HG03571 (cell line): ENCODE measurements around the gene MIGA1.

Experiments used
- ATAC-seq: cut with Tn5 transposase; IDR thresholded peaks from one replicate; pipeline ENCODE4 v1.9.1; 2021; ENCODE audit not compliant: unreplicated experiment

Gene MIGA1

GRCh38 chr1:77846966-77847365 is 67.5 kb downstream of the MIGA1 start:
- ATAC-seq: no peak

DNA sequence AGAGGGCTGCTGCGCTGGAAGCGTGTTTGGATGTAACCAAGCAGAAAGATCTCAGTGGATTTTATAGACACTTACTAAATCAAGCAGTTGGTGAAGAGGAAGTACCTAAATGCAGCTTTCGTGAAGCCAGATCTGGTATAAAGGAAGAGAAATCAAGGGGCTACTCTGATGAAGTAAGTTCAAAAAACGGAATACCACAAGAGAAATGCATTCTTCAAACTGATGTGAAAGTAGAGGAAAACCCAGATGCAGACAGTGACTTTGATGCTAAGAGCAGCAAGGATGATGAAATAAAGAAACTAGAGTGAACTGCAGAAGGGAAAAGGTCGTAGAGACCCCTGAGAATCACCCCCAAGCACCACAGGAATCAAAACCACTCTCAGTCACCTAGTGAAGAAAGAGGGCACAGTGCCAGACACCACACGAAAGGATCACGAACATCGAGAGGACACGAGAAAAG is 68.2 kb downstream of the MIGA1 start:
- no peak for ATAC-seq

GRCh38 chr1:77850082-77850481 is 70.6 kb downstream of the MIGA1 start:
- ATAC-seq: no peak

DNA sequence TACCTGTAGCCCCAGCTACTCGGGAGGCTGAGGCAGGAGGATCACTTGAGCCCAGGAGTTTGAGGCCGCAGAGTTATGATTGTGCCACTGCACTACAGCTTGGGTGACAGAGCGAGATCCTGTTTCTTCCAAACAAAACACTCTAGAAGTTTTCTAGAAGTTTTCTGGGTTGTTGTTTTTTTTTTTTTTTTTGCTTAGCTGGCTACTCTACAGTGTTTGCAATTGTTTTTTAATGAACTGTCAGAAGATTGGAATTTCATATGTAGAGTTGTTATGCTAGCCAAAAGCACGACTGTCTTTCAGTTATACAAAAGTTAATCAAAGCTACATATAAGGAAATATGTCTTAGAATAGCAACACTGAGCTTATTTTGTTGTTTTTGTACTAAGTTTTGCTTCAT is 78.1 kb downstream of the MIGA1 start:
- ATAC-seq: no peak

DNA sequence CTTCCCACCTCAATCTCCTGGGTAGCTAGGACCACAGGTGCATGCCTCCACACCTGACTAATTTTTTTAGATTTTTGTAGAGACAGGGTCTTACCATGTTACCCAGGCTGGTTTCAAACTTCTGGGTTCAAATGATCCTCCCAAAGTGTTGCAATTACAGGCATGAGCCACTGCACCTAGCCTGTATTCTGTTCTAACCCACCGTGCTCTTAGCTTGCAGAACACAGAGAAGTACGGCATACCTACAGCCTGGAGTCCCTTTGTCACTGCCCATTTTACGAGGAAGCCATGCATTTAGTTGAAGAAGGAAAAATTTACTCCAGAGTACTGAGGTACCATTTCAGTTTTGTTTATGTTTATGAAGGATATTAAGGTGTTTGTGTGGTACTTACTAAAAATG is 79.3 kb downstream of the MIGA1 start:
- no peak for ATAC-seq

DNA sequence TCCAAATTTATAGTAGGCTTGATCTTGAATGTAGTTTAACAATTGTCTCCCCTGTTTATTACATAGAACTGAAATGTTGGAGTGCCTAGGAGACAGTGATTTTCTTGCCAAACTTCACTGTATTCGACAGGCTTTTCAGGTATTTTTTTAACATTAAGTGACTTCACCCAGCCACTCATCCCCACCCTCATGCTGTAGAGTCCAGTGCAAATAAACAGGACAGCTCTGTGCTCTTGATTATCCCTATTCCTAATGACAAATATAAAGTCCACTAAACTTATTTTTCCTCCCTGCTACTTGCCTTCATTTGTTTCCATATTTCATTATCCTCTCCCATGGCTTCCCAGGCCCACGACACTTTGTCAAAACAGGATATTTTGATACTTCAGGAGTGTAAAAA is 79.8 kb downstream of the MIGA1 start:
- ATAC-seq: no peak

DNA sequence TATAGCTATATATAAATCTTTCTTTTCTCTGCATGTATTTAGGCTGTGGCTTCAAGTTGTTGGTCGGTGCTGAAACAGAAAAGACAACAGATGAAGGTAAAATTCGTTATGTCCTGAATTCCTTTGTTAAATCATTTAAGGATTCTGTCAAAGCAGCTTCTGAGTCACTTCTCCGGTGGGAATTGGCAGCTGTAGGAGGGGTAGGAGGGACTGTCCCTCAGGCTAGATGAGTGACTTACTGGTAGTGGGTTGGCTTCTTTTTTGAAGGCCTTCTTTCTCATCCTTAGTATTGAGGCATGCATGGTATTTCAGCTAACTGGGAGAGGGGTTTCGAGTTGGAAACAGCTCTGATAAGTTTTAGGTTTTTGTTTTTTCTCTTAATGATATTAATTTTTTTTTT is 86.8 kb downstream of the MIGA1 start:
- ATAC-seq: no peak

DNA sequence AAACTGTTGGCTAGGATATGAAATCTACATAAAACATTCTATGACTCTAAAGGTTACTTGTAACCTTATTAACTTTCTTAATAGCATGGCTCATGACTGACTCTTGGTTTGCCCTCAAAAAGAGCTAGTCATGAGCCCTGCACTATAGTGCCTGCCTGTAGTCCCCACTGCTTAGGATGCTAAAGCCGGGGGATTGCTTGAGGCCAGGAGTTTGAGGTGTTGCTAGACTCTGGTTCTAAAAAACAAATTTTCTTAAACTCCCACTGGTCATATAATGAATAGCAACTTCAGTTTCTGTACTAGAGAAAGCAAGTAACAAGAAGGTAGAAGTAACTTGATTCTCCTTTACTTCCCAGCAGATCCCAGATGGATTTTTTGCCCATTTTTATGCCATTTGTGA is 93.2 kb downstream of the MIGA1 start:
- ATAC-seq: no peak

DNA sequence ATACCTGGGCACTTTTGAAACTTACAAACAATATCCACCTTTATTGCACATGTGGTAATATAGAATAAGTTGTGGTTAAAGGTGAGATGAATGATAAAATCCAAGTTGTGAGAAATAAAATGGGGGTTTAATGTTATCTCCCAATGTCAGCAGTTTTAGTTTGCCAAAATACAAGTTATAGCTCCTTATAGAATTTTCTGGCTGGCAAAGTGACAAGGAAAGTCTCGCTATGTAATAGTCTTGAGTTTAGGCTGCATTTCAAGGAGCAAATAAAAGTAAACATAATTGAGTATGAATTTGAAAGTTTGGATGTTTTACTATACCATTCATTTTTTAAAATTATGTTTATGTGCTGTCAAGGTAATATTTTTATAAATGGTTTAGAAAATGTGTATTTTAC is 94.0 kb downstream of the MIGA1 start:
- no peak for ATAC-seq

DNA sequence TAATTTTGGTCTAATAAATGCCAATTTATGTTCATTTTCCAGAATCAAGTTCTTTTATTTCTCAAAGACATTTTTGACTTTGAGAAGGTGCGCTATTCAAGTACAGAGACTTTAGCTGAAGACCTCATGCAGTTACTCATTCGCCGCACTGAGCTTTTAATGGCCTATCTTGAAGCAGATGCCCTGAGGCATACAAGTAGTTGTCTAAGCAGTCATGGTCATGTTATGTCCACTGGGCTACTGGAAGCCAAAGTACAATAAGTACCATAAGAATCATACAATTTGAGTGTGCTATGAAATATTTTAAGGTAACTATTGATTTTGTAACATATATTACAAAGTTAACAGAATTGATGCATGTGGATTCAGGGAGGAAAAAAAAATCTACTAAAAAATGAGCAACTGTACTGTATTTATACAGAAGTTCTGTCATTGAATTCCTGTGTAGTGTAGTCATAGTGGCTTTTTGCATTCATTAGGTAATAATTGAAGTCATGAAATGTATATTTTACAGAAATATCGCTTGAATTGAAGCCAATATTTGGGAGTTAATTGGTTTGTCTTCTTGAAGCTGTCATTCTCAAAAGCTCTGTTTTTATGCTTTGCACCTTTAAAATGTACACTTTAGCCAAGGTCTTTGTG is 95.5 kb downstream of the MIGA1 start:
- no peak for ATAC-seq

DNA sequence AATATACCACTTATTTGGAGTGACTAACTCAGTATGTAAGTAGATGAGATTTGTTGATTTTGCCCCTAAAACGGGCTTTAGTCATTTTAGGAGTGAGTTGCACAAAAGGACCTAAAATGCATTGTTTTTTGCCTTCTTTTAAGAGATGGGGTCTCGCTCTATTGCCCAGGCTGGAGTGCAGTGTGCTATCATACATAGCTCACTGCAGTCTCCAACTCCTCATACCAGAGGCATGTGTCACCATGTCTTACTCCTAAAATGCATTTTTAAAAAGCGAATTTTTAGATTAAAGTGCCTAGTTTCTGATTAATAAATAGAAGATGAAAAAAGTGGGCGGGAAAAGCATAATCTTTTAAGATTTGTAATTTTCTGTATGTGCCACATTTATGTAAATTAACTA is 97.4 kb downstream of the MIGA1 start:
- ATAC-seq: no peak

DNA sequence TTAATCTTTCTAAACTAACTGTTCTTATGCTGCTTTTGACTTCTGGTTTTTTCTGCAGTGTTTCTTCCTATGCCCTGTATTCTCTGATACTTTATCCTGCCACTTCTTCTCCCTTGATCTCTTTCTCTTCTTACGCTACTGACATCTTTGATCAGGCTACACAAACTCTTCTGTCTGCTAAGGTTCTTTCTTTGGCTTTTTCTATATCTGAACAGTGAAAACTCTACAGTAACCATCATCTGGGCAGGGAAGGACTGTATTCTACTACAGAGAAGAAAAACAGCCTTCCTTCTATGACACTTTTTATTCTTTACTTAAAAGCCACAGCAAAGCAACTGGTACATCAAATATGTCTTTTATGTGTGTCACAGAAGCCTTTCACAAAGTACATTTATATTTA is 101.6 kb downstream of the MIGA1 start:
- ATAC-seq: no peak

DNA sequence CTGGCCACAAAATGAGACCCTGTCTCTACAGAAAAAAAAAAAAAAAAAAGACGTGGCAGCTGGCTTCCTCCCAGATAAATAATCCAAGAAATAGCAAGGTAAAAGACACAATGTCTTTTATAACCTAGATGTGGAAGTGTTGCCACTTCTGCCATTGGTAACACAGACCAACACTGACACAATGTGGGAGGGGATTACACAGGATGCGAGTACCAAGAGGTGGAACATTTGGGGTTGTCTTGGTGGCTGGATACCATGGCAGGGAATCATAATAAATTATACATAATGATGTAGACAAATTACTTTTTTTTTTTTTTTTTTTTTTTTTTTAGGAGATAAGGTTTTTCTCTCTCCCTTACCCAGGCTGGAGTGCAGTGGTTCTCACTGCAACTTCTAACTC is 103.0 kb downstream of the MIGA1 start:
- no peak for ATAC-seq

- ATAC-seq: peak; percentile 31
Observed at GRCh38 chr1:77888081-77888780, 108.8 kb downstream of the MIGA1 start, which contains the start of gene NEXN. Gene NEXN (plus strand): TSS chr1:77888624. CDS start chr1:77916107, 27,483 bp downstream.

GRCh38 chr1:77888781-77889642 is 109.6 kb downstream of the MIGA1 start:
- ATAC-seq: peak; percentile 61

- no peak for ATAC-seq
Observed at GRCh38 chr1:77889671-77890070, 110.2 kb downstream of the MIGA1 start.

GRCh38 chr1:77891200-77891599 is 111.8 kb downstream of the MIGA1 start:
- ATAC-seq: no peak

GRCh38 chr1:77899647-77900320 is 120.3 kb downstream of the MIGA1 start:
- ATAC-seq: no peak

- ATAC-seq: no peak
Observed at GRCh38 chr1:77900687-77901293, 121.3 kb downstream of the MIGA1 start.

- no peak for ATAC-seq
Observed at GRCh38 chr1:77905603-77906002, 126.2 kb downstream of the MIGA1 start.
